Esophagus squamous epithelium (tissue), 4 donors: Measurements from ENCODE around the gene EIF2AK3.

Experiments used
- POLR2A ChIP-seq, 4 donors: fragments of 450-650 bp; IDR thresholded peaks; one replicate each; pipeline ENCODE4 v1.6.1; 2017; ENCODE audit warnings: antibody characterized with exemption in 4 of 4, mild to moderate bottlenecking in 4 of 4, moderate library complexity in 3 of 4
- TF ChIP-seq, protein P1 (sequence below), 6 experiments: fragments of 450-650 bp in 4 of 6; fragments of 200-600 bp in 2 of 6; sonication (generic) in 2 of 6; IDR thresholded peaks; one replicate each; pipeline ENCODE4 v1.5.1; 2016 to 2019; ENCODE audit warnings: antibody characterized with exemption in 6 of 6, mild to moderate bottlenecking in 4 of 6, moderate library complexity in 4 of 6

DNA sequence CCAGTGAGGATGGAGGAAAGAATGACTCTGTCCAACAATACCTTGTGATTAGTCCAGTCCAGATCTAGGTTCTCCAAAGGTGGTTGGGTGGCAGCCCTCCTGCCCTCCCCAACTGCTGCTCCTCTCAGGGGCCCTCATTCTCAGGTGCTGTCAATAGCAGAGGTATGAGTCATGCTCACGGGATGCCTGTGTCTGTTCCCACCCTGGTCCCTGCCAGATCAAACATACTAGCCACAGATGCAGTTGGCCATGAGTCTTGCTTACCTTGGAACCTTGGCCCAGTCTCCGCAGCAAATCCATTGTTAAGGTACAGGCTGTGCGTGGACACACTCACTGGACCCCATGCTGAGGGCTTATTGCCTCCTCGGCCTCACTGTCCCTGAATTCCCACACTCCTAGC lies 39.3 kb upstream of the EIF2AK3 start:
- TF ChIP-seq, protein P1, sequence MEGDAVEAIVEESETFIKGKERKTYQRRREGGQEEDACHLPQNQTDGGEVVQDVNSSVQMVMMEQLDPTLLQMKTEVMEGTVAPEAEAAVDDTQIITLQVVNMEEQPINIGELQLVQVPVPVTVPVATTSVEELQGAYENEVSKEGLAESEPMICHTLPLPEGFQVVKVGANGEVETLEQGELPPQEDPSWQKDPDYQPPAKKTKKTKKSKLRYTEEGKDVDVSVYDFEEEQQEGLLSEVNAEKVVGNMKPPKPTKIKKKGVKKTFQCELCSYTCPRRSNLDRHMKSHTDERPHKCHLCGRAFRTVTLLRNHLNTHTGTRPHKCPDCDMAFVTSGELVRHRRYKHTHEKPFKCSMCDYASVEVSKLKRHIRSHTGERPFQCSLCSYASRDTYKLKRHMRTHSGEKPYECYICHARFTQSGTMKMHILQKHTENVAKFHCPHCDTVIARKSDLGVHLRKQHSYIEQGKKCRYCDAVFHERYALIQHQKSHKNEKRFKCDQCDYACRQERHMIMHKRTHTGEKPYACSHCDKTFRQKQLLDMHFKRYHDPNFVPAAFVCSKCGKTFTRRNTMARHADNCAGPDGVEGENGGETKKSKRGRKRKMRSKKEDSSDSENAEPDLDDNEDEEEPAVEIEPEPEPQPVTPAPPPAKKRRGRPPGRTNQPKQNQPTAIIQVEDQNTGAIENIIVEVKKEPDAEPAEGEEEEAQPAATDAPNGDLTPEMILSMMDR (IDR thresholded peaks at IDR 0.05) = no peak
- no peak for TF ChIP-seq POLR2A (IDR thresholded peaks at IDR 0.05)
